Measurements from ENCODE around the gene TMEM97. TPM values are rescaled to one million over a fixed set of nuclear protein-coding genes. Genes with fewer than 3 reads are reported as not detected.

TMEM97 gene
- total RNA-seq, 1 donor from 2014 or later: 2.1 TPM

GRCh38 chr17:28363776-28364650 lies 45.0 kb downstream of the TMEM97 start:
- intact Hi-C loops (cut with micrococcal nuclease): no loop called here

GRCh38 chr17:28364665-28365363 lies 45.8 kb downstream of the TMEM97 start, which contains the start of gene SEBOX:
SEBOX (minus strand) TSS chr17:28365199; CDS start chr17:28365151, 48 bp downstream.
- Histone ChIP-seq H3K36me3 (peaks cover 43% of the 10 kb centered on the region), H3K4me3 (no peak within 1 kb of the TSS), H3K4me1 (peaks cover 2% of the 10 kb centered on the region), H3K9me3 (replicated peaks) (no peaks in the 10 kb centered on the region), H3K27me3 (ENCODE audit: low read depth) (no peaks in the 10 kb centered on the region), H3K27ac (replicated peaks) (no peak within 1 kb of the TSS)
- intact Hi-C loops (cut with micrococcal nuclease): no loop called here
- TF ChIP-seq CTCF (IDR thresholded peaks at IDR 0.05; ENCODE audit: borderline replicate concordance): no peak
- no peak for DNase-seq

More at GRCh38 chr17:28363776-28364650, 45.0 kb downstream of the TMEM97 start:
- peaks cover 51% of the 10 kb centered on the region for H3K36me3 ChIP-seq
- TF ChIP-seq CTCF (IDR thresholded peaks at IDR 0.05; ENCODE audit: borderline replicate concordance): no peak
- DNase-seq: no peak
- no peak overlapping the region for H3K27ac ChIP-seq (replicated peaks)
- no peaks in the 10 kb centered on the region for H3K9me3 ChIP-seq (replicated peaks)
- no peak overlapping the region for H3K4me3 ChIP-seq
- no peaks in the 10 kb centered on the region for H3K4me1 ChIP-seq
- H3K27me3 ChIP-seq (ENCODE audit: low read depth): no peaks in the 10 kb centered on the region

GRCh38 chr17:28365487-28365886 lies 46.5 kb downstream of the TMEM97 start:
- Histone ChIP-seq H3K27me3 (ENCODE audit: low read depth) (no peaks in the 10 kb centered on the region), H3K27ac (replicated peaks) (no peak overlapping the region), H3K4me3 (no peak overlapping the region), H3K4me1 (peaks cover 8% of the 10 kb centered on the region), H3K36me3 (peaks cover 36% of the 10 kb centered on the region), H3K9me3 (replicated peaks) (no peaks in the 10 kb centered on the region)
- DNase-seq: no peak
- TF ChIP-seq CTCF (IDR thresholded peaks at IDR 0.05; ENCODE audit: borderline replicate concordance): no peak
- intact Hi-C loops (cut with micrococcal nuclease): no loop called here

- intact Hi-C loops (cut with micrococcal nuclease): no loop called here
- Histone ChIP-seq H3K36me3 (peaks cover 25% of the 10 kb centered on the region), H3K27ac (replicated peaks) (no peak overlapping the region)
Observed at GRCh38 chr17:28366605-28367004, 47.6 kb downstream of the TMEM97 start.

More at GRCh38 chr17:28366605-28367004, 47.6 kb downstream of the TMEM97 start:
- TF ChIP-seq CTCF (IDR thresholded peaks at IDR 0.05; ENCODE audit: borderline replicate concordance): no peak
- Histone ChIP-seq H3K4me1 (peaks cover 20% of the 10 kb centered on the region), H3K9me3 (replicated peaks) (no peaks in the 10 kb centered on the region), H3K27me3 (ENCODE audit: low read depth) (no peaks in the 10 kb centered on the region), H3K4me3 (no peak overlapping the region)
- DNase-seq: no peak

Measured in left ventricle myocardium inferior (tissue), 1 donor.